HepG2 (cell line): ENCODE data around the gene ONECUT1. TPM values are rescaled to one million over a fixed set of nuclear protein-coding genes. Genes with fewer than 3 reads are reported as not detected.

ENCODE experiments used
- ATF4 ChIP-seq, 2 experiments: fragments of 450-650 bp in 1 of 2; sonication (generic) in 1 of 2; formaldehyde crosslinking; IDR thresholded peaks; 2 replicates each; pipeline versions ENCODE4 v1.5.0 to v1.8.0; 2020 to 2022; ENCODE audit warnings: mild to moderate bottlenecking in 1 of 2, missing genetic modification reagents in 1 of 2
- DMAP1 ChIP-seq: IDR thresholded peaks from 2 replicates; pipeline ENCODE4 v1.6.1; 2016
- ELF3 ChIP-seq: IDR thresholded peaks from 2 replicates; pipeline ENCODE4 v1.6.1; 2016; ENCODE audit warnings: missing genetic modification reagents, missing compliant biosample characterization
- HIVEP1 ChIP-seq: sonication (generic); formaldehyde crosslinking; IDR thresholded peaks from 2 replicates; pipeline ENCODE4 v1.4.0; 2020; ENCODE audit warnings: mild to moderate bottlenecking, missing genetic modification reagents
- NRL ChIP-seq: sonication (generic); formaldehyde crosslinking; IDR thresholded peaks from 2 replicates; pipeline ENCODE4 v1.5.0; 2020; ENCODE audit warnings: missing genetic modification reagents, mild to moderate bottlenecking, moderate library complexity, borderline replicate concordance
- SALL2 ChIP-seq: sonication (generic); formaldehyde crosslinking; IDR thresholded peaks from 2 replicates; pipeline ENCODE4 v1.8.1; 2023; ENCODE audit warnings: mild to moderate bottlenecking, missing genetic modification reagents, inconsistent platforms
- SKI ChIP-seq: fragments of 450-650 bp; IDR thresholded peaks from one replicate; pipeline ENCODE4 v1.6.1; 2018; ENCODE audit warnings: mild to moderate bottlenecking; ENCODE audit not compliant: partially characterized antibody
- ZNF124 ChIP-seq: sonication (generic); formaldehyde crosslinking; IDR thresholded peaks from 2 replicates; pipeline ENCODE4 v1.4.0; 2020; ENCODE audit warnings: missing genetic modification reagents
- ZNF446 ChIP-seq: sonication (generic); formaldehyde crosslinking; IDR thresholded peaks from 2 replicates; pipeline ENCODE4 v1.5.0; 2020; ENCODE audit warnings: mild to moderate bottlenecking, missing genetic modification reagents
- ZNF563 ChIP-seq: sonication (generic); formaldehyde crosslinking; IDR thresholded peaks from 2 replicates; pipeline ENCODE4 v1.8.0; 2022; ENCODE audit warnings: mild to moderate bottlenecking, moderate library complexity, missing genetic modification reagents
- polyA plus RNA-seq, 8 experiments: library from polyadenylated mRNA; depleted of rRNA in 3 of 8; stranded (reverse) in 7 of 8; unstranded in 1 of 8; fragments of >200 nt; fragmentation: Illumina TruSeq in 4 of 8; extraction: Trizol in 4 of 8; gene quantifications; 2 replicates each; pipeline versions ENCODE4 v1.2.1 to v1.2.3, GENCODE V29; 2011 to 2016; ENCODE audit warnings: low read depth in 4 of 8, missing spikeins in 1 of 8, mixed read lengths in 1 of 8; ENCODE audit not compliant: insufficient read depth in 1 of 8
- total RNA-seq, 5 experiments: library from RNA; depleted of rRNA; stranded (reverse); fragments of >200 nt; fragmentation: Illumina TruSeq; extraction: Trizol; gene quantifications; 2 replicates each; pipeline ENCODE4 v1.2.3, GENCODE V29; 2016; ENCODE audit warnings: low read depth in 1 of 5
- TF ChIP-seq, protein P1 (sequence below): sonication (generic); formaldehyde crosslinking; IDR thresholded peaks from 2 replicates; pipeline ENCODE4 v1.8.0; 2022; ENCODE audit warnings: mild to moderate bottlenecking, missing genetic modification reagents
- TF ChIP-seq, protein P2 (sequence below): IDR thresholded peaks from 2 replicates; pipeline ENCODE4 v1.6.1; 2012; ENCODE audit warnings: inconsistent platforms
- TF ChIP-seq, protein P3 (sequence below): sonication (generic); formaldehyde crosslinking; conservative IDR thresholded peaks from 2 replicates; pipeline ENCODE4 v1.8.0; 2022; ENCODE audit warnings: missing genetic modification reagents

Gene ONECUT1
- total and polyA plus RNA-seq, 2 of the 13 experiments (the other 11 are each of a cell fraction or from before 2014, with no cell fraction given) = 3.5 to 9.1 TPM

DNA sequence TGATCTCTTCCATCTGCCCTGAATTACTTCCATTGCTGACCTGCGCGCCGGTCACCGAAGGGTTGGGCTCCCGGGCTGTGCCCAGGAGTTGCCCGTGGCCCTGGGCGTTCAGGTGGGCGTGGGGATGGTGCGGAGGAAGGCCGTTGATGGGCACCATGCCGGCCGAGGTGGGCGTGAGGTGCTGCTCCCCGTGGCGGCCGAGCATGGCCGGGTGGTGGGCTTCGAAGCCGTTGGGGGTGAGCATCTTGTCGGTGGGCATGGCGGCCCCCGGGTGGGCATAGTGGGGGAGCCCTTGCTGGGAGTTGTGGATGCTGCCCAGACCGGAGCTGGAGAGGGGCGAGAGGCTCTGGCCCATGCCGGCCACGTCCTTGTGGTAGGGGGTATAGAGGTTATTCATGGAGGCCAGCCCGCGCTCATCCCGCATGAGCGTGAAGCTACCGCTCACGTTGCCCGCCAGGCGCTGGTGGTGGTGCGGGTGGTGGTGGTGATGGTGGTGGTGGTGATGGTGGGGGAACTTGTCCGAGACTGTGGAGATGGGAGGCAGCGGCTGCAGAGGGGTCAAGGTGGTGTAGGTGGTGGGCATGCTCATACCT is 1.0 kb downstream of the ONECUT1 start (continued):
- TF ChIP-seq, protein P1, sequence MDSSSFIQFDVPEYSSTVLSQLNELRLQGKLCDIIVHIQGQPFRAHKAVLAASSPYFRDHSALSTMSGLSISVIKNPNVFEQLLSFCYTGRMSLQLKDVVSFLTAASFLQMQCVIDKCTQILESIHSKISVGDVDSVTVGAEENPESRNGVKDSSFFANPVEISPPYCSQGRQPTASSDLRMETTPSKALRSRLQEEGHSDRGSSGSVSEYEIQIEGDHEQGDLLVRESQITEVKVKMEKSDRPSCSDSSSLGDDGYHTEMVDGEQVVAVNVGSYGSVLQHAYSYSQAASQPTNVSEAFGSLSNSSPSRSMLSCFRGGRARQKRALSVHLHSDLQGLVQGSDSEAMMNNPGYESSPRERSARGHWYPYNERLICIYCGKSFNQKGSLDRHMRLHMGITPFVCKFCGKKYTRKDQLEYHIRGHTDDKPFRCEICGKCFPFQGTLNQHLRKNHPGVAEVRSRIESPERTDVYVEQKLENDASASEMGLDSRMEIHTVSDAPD (CRISPR knock-in tag) = no peak
- TF ChIP-seq ZNF446 = peak; percentile 57; the same call in 1 of the 2 replicates
- no peak for TF ChIP-seq DMAP1 (CRISPR knock-in tag)
- no peak for TF ChIP-seq ATF4 (CRISPR knock-in tag; IDR thresholded peaks at IDR 0.05)
- TF ChIP-seq NRL = no peak
- no peak for TF ChIP-seq ZNF563 (CRISPR knock-in tag)
- no peak for TF ChIP-seq SALL2
- no peak for TF ChIP-seq ELF3 (CRISPR knock-in tag)
- no peak for TF ChIP-seq SKI
- TF ChIP-seq ZNF124 (CRISPR knock-in tag) = no peak
- TF ChIP-seq, protein P2, sequence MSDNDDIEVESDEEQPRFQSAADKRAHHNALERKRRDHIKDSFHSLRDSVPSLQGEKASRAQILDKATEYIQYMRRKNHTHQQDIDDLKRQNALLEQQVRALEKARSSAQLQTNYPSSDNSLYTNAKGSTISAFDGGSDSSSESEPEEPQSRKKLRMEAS = no peak
- TF ChIP-seq HIVEP1 (CRISPR knock-in tag) = no peak
- TF ChIP-seq, protein P3, sequence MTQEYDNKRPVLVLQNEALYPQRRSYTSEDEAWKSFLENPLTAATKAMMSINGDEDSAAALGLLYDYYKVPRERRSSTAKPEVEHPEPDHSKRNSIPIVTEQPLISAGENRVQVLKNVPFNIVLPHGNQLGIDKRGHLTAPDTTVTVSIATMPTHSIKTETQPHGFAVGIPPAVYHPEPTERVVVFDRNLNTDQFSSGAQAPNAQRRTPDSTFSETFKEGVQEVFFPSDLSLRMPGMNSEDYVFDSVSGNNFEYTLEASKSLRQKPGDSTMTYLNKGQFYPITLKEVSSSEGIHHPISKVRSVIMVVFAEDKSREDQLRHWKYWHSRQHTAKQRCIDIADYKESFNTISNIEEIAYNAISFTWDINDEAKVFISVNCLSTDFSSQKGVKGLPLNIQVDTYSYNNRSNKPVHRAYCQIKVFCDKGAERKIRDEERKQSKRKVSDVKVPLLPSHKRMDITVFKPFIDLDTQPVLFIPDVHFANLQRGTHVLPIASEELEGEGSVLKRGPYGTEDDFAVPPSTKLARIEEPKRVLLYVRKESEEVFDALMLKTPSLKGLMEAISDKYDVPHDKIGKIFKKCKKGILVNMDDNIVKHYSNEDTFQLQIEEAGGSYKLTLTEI (CRISPR knock-in tag) = no peak
- TF ChIP-seq, all 625 proteins: peak for 35
